HG02973 (cell line): ENCODE results near the gene ZNF516.

Source experiments
- ATAC-seq: cut with Tn5 transposase; IDR thresholded peaks from one replicate; pipeline ENCODE4 v1.9.1; 2021; ENCODE audit warnings: moderate library complexity; ENCODE audit not compliant: unreplicated experiment

Gene ZNF516

DNA sequence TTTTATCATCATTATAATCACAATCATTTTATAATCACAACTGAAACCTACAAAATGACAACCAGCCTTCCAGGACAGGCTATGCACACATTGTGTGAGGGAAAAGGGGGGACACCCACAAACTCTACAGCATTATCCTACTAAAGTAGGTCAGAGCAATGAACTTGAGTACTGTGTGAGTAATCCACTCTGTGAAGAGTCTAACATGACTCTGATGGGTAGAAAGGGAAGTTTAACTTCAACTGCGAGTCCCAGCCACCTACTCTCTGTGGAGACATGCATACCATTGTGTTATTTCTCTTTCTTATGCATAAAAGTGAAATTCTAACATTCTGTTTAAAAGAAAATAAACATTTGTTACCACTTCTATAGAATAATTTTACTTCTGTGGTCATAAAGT is 177.9 kb downstream of the ZNF516 start:
- no peak for ATAC-seq

DNA sequence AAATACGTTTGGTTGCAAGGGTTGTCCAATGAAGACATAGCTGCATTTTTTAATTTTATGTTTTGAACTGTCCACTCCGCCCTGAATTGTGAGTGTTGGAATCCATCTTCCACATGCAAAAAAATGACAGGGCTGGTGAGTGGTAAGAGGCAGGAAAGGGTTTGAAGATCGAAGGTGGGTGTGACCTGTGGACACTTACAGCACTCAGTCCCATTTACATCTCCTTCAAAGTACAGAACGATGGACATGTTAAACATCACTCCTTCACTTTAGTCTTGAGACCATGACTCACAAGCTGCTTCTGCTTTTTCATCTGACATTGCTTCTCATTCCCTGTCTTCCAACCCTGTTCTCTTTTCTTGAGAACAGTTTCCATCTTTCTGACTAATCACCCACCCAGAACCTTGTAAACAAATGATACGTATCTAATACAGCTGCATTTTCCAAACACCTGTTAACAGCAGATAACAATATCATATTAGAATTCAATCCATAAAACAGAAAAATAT is 179.3 kb downstream of the ZNF516 start:
- ATAC-seq, result no peak

DNA sequence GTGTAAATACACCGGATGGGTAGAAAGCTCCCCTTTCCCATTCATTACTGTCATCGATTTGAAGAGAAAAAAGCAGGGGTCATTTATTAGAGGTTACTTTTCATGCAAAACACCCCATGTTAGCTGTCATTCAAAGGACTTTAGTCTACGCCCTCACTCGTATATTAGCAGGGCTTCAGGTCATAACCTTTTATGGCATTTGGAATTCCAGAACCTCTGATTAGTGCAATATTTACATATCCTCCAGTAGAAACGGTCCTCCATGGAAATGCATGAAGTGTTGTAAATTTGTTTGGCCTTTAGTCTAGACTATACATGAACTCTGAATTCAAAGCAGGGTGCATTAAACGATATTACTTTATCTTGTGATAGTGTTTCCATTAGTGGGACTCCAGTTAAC is 180.5 kb downstream of the ZNF516 start:
- ATAC-seq, result no peak

DNA sequence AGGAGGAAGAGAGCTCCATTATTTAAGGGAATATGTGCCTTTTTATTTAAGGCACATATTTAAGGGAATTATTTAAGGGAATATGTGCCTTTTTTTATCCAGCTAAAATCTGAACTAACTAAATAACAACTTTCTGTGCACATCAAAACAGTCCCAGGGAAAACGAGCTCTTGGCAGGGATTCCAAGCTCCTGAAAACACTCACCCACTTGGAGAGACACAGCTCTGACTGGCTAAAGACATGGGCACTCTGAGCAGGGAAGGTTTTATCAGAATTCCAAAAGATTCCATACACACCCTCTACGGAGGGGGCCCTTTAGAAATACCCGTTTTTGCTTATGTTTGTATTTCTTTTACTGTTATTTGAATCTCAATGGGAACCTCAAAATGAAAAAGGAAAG is 181.0 kb downstream of the ZNF516 start:
- ATAC-seq, result no peak
